ENCODE measurements around the gene C11orf16. TPM values are rescaled to one million over a fixed set of nuclear protein-coding genes. Genes with fewer than 3 reads are reported as not detected.
A peak's percentile ranks its signal among the peaks of the same experiment; 100 is the strongest.

The C11orf16 gene
- total RNA-seq, 1 donor from 2014 or later = not detected

DNA sequence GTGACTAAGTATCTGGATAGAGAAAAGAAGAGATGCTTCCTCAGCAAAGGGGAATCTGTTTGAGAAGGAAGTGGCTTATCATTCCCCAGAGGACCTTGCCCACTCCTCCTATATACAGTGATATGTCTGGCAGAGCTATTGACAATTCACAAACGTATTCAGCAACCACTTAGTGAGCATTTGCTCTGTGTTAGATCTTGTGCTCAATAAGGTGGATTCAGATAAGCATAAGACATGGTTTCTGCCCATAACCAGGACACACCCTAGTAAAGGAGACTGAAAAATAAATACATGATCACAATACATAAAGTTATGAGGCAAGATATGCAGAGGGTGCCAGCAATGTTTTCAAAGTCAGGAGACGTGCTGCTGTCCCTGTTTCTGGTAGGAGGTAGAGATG lies 30.1 kb upstream of the C11orf16 start:
- H3K27me3 Mint-ChIP-seq = no peaks in the 10 kb centered on the region
- H3K4me1 Mint-ChIP-seq (ENCODE audit: low read depth) = peaks cover 12% of the 10 kb centered on the region
- H3K4me3 Mint-ChIP-seq (ENCODE audit: low read depth) = peak overlapping the region; percentile 89
- peak overlapping the region; percentile 73 for H3K27ac Mint-ChIP-seq
- DNase-seq (ENCODE audit: low spot score, unreplicated experiment) = no peak
- no peaks in the 10 kb centered on the region for H3K36me3 Mint-ChIP-seq (ENCODE audit: insufficient read depth)
- no peaks in the 10 kb centered on the region for H3K9me3 Mint-ChIP-seq (ENCODE audit: low read depth)
- TF ChIP-seq, protein P1, sequence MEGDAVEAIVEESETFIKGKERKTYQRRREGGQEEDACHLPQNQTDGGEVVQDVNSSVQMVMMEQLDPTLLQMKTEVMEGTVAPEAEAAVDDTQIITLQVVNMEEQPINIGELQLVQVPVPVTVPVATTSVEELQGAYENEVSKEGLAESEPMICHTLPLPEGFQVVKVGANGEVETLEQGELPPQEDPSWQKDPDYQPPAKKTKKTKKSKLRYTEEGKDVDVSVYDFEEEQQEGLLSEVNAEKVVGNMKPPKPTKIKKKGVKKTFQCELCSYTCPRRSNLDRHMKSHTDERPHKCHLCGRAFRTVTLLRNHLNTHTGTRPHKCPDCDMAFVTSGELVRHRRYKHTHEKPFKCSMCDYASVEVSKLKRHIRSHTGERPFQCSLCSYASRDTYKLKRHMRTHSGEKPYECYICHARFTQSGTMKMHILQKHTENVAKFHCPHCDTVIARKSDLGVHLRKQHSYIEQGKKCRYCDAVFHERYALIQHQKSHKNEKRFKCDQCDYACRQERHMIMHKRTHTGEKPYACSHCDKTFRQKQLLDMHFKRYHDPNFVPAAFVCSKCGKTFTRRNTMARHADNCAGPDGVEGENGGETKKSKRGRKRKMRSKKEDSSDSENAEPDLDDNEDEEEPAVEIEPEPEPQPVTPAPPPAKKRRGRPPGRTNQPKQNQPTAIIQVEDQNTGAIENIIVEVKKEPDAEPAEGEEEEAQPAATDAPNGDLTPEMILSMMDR (IDR thresholded peaks at IDR 0.05; ENCODE audit: unreplicated experiment) = no peak

DNA sequence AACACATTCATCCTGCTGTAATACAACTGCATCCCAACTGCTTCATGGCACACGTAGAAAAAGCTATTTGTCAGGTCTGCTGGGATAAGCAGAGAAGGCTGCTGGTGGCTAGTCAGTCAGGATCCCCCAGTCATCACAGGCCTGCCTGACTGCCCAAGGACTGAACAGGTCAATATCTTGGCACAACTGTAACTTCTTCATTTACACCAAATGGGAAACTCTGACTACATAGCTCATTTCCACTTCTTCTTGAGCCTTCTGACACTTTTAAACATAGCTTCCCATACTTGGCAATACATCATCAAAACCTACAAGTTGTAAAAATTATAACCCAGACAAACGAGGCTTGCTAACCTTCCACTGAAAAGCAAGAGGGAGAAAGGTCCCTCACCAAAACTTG lies 28.7 kb upstream of the C11orf16 start:
- Mint-ChIP-seq H3K4me3 (ENCODE audit: low read depth) (no peak overlapping the region), H3K4me1 (ENCODE audit: low read depth) (peaks cover 12% of the 10 kb centered on the region), H3K27me3 (no peaks in the 10 kb centered on the region), H3K27ac (no peak overlapping the region), H3K36me3 (ENCODE audit: insufficient read depth) (peaks cover 2% of the 10 kb centered on the region), H3K9me3 (ENCODE audit: low read depth) (no peaks in the 10 kb centered on the region)
- TF ChIP-seq, protein P1 (IDR thresholded peaks at IDR 0.05; ENCODE audit: unreplicated experiment) = no peak
- DNase-seq (ENCODE audit: low spot score, unreplicated experiment) = no peak

DNA sequence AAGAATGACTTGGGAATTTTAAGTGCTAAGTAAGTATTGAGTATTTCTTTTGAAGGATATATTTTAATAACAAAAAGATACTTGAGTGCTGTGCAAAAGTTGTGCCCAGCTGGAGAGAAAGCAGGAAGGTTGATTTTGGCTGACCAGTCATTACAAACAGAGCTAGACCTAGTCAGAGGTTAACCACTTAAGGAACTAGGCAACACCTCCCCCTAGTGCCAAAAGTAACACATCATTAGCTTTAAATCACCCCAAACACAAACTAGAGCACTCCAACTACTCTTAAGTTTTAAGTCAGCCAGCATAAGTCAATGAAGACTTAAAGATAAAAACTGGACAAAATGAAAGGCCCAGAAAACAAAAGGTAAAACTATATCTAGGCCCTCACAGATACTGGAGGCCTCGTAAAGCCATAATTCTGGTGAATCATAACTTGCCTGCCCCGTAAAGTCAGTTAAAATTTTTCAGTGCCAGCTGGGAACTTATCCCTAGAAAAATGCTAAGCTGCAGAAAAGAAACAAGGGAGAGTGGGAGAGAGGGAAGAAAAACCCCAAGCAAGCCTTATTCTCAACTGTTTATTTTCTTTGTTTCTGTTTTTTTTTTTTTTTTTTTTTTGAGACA lies 26.9 kb upstream of the C11orf16 start:
- Mint-ChIP-seq H3K36me3 (ENCODE audit: insufficient read depth) (peaks cover 10% of the 10 kb centered on the region), H3K9me3 (ENCODE audit: low read depth) (no peaks in the 10 kb centered on the region), H3K27ac (no peak overlapping the region), H3K4me1 (ENCODE audit: low read depth) (peaks cover 8% of the 10 kb centered on the region), H3K27me3 (no peaks in the 10 kb centered on the region), H3K4me3 (ENCODE audit: low read depth) (no peak overlapping the region)
- TF ChIP-seq, protein P1 (IDR thresholded peaks at IDR 0.05; ENCODE audit: unreplicated experiment) = peak; percentile 64
- no peak for DNase-seq (ENCODE audit: low spot score, unreplicated experiment)

DNA sequence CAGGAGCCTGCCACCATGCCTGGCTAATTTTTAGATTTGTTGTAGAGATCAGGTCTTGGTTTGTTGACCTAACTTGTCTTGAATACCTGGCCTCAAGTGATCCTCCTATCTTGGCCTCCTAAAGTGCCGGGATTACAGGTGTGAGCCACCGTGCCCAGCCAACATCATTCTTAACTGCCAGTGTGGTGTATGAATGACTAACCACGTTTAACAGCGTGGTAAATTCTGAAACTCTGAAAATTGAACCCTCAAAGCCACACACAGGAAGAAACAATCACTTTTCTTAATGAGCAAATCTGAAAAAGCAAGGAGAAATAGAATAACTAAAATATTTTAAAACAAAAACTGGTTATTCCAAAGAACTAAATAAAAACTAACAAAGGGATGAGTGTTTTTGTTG lies 24.1 kb upstream of the C11orf16 start:
- TF ChIP-seq, protein P1 (IDR thresholded peaks at IDR 0.05; ENCODE audit: unreplicated experiment) = no peak
- Mint-ChIP-seq H3K9me3 (ENCODE audit: low read depth) (no peaks in the 10 kb centered on the region), H3K27ac (peak overlapping the region; percentile 49), H3K27me3 (no peaks in the 10 kb centered on the region), H3K4me3 (ENCODE audit: low read depth) (no peak overlapping the region), H3K36me3 (ENCODE audit: insufficient read depth) (peaks cover 13% of the 10 kb centered on the region), H3K4me1 (ENCODE audit: low read depth) (no peaks in the 10 kb centered on the region)
- no peak for DNase-seq (ENCODE audit: low spot score, unreplicated experiment)

DNA sequence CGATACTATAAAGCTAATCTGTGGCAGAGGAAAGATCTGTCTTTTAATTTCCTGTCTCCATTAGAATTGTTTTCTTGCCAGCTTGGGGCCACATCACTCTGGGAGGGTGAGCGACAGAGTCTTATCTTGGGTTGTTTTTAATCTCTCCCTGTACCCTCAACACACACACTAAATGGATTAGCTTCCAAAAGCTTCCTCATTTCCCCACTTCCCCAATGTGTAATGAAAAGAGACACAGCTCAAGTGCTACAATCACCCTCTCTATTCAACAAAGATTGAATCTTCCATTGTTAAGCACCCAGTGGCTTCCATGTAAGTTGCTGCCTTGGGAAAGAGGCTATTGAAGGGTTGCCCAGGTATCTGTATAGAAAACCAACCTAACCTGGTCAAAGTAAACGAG lies 16.1 kb upstream of the C11orf16 start:
- no peak for DNase-seq (ENCODE audit: low spot score, unreplicated experiment)
- peaks cover 21% of the 10 kb centered on the region for H3K36me3 Mint-ChIP-seq (ENCODE audit: insufficient read depth)
- no peak overlapping the region for H3K4me3 Mint-ChIP-seq (ENCODE audit: low read depth)
- H3K9me3 Mint-ChIP-seq (ENCODE audit: low read depth) = peaks cover 6% of the 10 kb centered on the region
- H3K4me1 Mint-ChIP-seq (ENCODE audit: low read depth) = peaks cover 4% of the 10 kb centered on the region
- no peak overlapping the region for H3K27ac Mint-ChIP-seq
- TF ChIP-seq, protein P1 (IDR thresholded peaks at IDR 0.05; ENCODE audit: unreplicated experiment) = no peak
- H3K27me3 Mint-ChIP-seq = no peaks in the 10 kb centered on the region
